Measurements from ENCODE around the gene EPAS1. TPM values are rescaled to one million over a fixed set of nuclear protein-coding genes. Genes with fewer than 3 reads are reported as not detected.

EPAS1 gene
- total RNA-seq, 1 donor from 2014 or later, result 31.5 TPM

DNA sequence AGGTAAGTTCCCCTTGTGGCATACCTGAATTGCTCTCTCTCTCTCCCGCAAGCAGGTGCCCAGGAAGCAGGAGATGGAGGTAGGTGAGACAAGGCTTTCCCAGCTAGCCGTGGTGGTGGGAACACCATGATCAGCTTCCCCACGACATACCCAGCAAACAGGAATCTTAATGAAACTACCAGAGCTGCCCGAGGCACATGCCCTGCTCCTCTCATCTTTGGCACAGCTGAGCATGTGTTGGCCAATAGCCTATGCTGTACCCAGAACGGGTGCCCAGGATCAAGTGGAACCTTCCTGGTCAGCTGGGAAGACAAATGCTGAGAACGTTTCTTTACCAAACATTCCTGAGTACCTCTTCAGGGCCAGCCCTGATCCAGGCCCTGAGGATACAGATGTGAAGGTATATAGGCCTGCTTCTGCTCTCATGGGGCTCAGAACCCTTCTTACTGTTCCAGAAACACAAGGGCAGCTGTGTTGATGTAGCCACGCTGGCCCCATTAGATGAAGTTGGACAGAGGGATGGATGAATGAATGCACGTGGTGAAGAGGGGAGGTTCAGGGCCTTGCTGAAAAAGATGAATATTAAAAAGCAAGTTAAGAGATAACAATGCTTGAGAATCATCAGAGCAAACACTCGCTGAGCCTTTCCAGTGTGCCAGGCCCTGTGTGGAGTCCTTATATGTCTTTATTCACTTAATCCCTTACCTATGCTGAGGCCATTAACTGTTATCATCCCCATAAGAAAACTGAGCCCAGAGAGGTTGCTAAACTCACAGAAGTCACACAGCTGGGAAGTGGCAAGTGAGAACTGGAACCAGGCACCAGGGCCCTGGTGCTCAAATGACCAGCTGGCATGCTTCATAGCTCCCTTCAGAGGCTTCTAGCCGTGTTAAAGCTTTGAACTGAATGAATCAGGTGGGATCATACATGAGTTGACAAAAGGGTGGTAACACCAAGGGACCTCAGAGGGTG is 113.4 kb downstream of the EPAS1 start:
- DNase-seq, result no peak

DNA sequence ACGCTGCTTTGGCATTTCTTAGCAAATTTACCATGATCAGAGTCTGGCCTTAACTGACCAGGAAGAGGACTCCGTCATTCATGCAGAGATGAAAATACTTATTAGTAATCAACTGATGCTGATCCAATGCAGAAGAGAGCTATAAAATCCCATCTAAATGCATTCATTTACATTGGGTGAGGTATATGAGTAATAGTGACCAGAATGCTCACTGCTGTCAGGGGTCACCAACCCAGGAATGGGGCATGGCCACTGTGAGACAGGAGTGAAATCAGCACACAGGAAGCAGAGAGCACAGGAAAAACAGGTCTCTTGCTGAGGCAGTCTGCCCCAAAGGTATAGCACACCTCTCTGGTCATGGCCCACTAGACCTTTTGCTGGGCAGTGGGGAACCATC is 114.0 kb downstream of the EPAS1 start:
- no peak for DNase-seq

DNA sequence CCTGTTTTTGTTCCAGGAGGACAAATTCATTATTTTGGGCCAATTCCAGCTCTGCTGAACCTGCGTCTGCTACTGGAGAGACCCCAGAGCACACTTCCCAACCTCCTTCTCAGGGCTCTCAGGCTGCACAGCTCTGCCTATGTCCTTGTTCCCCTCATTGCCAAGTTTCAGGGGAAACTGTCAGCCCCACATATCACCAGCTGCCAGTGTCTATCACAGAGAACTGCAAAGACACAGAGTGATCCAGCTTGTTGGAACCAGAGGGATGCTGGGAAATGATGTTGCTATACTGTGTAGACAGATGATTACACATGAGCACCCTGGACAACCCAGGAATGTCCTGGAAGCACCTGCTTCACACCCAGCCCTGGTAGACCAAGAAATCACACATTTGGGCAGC is 114.8 kb downstream of the EPAS1 start:
- no peak for DNase-seq

DNA sequence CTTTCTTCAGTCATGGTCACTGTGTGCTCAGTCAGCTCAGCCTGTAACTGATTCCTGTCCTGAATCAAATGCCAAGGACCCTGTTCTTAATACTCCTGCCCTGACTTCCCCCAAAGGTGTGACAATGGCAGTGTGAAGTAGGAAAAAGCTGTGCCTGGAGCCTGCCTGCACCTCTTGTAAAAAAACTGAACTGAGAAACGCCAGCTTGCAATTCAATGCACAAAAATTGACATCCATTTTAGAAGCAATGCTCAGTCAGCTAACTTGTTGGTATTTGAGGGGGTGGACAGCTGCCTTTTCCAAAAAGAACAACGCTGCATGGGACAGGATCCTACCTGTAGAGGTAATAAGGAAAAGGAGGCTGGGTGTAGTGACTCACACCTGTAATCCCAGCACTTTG is 115.9 kb downstream of the EPAS1 start:
- no peak for DNase-seq

DNA sequence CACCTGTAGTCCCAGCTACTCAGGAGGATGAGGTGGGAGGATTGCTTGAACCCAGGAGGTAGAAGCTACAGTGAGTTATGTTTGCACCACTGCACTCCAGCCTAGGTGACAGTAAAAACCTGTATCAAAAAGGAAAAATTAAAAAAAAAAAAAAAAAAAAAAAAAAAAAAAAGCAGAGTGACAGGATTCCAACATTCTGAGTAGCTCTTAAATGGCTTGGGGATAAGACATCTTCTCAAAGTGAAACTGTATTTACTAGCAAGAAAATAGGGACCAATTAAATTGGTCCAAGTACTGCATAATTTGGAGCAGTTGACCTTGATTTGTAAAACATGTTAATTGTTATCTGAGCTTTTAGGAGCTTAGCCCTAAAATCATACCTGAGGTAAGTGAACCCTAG is 116.4 kb downstream of the EPAS1 start:
- DNase-seq, result no peak

DNA sequence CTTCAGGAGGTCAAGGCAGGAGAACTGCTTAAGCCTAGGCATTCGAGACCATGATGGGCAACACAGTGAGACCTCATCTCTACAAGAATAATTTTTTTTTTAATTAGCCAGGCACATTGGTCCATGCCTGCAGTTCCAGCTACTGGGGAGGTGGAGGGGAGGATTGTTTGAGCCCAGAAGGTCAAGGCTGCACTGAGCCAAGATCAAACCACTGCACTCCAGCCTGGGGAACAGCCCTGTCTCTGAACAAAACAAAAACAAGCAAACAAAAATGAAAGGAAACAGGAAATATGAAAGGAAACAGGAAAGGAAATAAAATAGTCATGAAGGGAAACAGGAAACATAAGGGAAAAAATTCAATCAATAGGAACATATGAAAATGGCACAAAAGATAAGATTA is 117.5 kb downstream of the EPAS1 start:
- DNase-seq, result no peak

DNA sequence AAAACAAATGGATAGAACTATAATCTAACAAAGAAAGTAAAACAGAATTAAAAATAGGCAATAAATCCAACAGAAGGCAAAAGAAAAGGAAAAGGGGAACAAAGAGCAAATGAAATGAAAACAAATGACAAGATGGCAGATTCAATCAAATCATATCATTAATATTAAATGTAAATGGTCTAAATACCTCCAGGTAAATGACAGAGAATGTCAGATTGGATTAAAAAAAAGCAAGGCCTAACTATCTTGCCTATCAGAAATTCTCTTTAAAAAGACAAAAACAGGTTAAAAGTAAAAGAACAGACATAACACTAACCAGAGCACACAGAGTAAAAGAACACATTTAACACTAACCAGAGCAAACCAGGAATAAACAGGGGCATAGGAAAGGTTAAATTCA is 119.1 kb downstream of the EPAS1 start:
- no peak for DNase-seq

DNA sequence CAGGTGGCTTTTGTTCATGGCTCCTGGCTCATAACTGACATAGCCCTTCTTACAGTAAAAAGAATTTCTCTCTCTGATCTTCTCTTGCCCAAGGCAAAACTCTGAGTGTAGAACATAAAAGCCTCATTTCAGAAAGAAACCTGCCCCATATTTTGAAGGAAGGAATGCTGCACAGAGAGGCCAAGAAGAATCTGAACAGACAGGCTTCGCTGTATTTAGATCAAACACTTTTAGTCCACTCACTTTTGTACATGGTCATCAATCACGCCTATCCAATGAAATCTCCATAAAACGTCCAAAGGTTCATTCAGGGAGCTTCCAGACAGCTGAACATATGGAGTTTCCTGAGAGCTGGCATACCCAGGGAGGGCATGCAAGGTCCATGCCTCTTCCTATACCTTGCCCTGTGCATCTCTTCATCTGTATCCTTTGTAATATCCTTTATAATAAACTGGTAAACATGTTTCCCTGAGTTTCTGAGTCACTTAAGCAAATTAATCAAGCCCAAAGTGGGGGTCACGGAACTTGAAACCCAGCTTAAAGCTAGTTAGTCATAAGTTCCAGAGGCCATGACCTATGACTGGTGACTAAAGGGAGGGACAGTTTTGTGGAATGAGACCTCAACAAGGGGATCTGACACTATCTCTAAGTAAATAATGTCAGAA is 119.7 kb downstream of the EPAS1 start:
- no peak for DNase-seq

DNA sequence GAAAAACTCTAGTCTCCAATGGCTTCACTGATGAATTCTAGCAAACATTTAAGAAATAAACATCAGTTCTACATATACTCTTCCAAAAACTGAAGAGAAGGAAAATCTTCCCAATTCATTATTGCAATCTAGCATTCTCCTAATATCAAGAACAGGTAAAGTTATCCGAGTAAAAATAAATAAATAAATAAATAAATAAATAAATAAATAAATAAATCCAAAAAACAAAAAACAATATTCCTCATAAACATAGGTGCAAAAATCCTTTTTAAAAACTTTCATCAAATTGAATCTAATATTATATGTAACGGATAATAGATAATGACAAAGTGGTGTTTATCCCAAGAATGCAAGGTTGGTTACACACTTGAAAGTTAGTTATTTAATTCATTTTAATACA is 123.7 kb downstream of the EPAS1 start:
- DNase-seq, result no peak

DNA sequence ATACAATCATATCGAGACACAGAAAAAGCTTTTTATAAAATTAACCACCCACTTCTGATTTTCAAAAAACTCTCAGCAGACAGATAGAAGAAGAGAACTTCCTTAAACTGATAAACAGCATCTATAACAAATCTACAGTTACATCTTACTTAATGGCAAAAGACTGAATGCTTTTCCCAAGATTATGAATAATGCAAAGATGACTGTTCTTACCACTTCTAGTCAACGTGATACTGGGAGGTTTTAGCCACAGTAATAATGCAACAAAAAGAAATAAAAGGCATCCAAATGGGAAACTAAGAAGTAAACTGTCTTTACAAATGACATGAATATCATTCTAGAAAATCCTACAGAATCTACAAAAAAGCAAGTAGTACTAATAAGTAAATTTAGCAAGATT is 124.2 kb downstream of the EPAS1 start:
- no peak for DNase-seq

DNA sequence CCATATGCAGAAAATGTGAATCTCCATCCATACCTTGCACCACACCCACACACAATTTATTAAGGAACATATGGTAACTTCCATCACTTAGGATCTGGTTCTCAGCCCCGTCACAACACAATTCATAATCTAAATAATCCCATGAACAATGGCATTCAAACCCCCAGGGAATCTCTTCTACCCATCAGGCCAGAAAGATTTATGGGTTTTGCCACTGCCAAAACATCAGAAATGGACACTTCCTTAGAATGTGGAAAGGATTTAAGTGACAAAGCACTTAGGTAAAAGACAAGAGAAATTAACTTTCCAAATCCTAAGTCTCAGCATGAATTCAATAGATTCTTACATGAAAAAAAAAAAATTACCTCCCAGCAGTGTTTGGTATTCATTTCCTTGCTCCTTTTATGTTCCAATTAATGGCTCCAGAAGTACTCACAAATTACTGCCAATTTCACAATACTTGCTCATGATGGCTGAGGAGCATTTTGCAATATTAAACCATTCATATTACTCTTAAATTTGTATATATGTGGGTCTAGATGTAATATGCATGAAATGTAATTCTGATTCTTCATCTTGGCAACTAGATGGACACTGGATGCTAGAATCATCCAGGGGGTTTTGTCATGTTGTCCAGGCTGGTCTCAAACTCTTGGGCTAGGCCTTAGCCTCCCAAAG is 125.6 kb downstream of the EPAS1 start:
- DNase-seq, result no peak

DNA sequence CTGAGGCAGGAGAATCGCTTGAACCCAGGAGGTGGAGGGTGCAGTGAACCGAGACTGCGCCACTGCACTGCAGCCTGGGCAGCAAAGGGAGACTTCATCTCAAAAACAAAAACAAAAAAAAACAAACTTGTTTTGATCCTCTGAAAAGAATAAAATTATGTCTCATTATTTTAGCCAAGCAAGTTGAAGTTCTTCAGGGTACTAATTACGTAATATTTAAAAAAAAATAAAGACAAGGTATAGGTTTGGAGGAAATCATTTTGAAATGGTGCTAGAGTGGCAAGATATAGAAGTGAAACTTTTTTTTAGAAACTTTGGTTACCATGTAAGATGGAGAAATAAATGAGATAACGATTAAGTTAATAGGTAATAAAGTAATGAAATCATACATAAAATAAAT is 127.7 kb downstream of the EPAS1 start:
- DNase-seq, result no peak

DNA sequence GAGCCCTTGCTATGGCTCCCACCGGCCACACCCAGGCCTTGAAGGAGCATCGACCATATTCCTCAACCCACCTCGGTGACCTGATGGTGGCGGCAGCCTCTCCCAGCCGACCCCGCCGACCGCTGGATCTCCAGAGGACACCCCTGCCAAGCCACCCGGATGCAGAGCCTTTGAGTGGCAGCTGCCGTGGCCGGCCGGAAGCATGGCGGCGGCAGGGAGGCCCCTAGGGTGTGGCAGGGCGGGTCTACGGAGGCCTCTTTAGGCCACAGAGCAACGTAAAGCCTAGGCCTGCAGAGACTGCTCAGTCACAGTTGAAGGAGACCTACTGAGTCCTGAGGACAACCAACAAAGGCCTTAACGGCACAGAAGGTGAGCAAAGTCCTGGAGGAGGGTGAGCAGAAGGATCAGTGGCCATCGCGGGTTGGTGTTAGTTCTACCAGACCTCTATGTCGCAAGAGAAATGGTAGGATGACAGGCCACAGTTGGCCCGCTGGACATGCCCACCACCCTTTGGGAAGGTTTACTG is 131.8 kb downstream of the EPAS1 start:
- no peak for DNase-seq

DNA sequence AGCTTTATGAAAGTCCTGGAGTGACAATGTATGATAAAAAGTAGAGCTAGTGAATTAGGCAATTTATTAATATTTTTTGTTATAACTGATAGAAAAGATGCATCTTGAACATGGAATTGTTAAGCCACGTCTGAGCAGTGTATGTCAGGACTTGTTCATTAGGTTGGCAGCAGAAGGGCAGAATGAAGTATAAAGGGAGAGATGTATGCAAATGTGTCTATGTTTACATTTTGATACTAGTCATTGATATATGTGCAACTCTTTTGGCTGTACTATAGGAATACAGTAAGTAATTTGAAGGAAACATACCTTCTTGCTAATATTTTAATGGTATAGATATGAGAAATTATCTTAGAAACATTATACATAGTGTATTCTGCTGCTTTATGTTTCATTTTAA is 133.2 kb downstream of the EPAS1 start:
- no peak for DNase-seq

DNA sequence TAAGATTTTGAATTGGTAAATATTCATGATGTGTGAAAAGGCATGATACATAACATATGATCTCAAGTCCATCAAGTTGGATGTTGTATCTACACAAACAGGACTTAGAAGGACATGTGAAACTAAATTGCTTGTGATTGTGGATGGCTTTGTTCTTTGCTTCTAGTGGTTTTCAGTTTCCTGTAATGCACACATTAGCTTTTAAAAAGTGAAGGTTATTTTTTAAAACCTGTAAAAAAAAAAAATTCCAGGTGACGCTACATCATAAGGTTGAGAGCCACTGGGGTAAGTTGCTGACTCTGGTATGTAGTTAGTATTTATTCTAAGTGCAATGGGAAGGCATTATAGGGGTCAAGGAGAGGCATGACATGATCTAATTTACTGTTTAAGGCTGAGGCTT is 133.8 kb downstream of the EPAS1 start:
- no peak for DNase-seq

DNA sequence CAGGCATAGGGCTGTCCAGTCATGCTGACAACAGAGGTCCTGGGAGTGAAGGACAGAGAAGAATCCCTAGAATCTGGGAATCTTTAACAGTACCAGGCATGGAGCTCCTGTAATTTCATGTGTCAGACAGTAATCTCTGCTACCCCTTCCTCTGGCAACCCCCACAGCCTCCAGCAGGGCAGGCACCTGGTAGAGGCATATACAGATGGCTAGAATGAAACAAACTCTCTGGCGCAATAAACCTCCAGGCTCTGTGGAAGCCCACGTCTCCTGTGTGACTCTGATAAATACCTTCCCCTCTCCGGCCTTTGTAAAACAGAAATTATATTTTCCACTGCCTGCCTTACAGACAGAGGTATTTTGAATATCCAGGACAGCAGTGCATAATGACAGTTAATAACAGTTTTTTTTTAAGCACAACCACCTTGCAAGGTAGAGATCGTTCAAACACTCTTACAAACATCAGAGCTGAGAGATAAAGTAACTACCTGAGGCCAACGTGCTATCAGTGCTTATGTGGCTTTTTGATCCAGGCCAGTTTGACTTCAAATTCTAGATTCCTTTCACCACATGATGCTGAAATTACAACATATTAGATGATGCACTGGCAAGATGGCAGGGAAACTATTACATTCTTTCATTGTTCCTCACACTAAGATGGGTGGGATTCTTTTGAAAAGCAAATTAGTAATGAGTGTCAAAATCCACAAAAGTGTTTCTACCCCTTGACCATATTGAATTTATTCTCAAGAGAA is 134.5 kb downstream of the EPAS1 start:
- no peak for DNase-seq

DNA sequence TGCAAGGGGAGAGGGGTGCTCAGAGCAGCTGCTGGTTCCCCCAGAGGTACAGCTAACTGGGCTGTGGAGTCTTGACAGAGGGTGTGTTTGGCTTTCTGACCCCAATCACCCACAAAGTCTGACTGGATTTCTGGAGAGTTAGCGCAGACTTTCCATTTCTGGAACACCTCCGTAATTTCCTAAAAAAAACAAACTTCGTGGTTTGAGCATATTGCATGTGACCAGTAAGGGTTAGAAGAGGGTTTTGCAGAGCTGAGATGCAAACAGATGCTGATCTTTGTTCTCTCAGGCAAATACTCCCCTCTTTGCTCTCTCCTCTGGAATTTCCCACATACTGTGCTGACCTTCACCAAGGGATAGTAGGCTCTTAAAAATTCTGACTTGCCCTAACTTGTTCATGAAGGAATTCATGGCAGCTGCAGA is 137.7 kb downstream of the EPAS1 start:
- no peak for DNase-seq

DNA sequence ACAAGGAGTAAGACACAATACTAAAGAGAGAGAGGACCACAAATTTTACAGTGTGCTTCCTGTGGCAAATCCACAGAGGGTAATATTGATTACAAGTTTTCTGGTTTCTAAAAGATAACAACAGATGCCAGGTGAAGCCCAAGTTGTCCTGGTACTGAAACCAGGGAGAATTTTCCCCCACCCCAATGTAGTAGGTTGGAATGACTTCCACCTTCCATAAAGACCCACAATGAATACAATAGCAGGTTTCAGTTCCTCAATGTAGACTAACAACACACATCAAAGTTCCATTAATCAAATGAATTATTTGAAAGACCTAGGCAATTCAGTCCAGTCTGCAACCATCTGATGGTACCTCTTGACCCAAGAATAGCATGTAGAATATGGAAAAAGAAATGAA is 138.1 kb downstream of the EPAS1 start:
- no peak for DNase-seq

DNA sequence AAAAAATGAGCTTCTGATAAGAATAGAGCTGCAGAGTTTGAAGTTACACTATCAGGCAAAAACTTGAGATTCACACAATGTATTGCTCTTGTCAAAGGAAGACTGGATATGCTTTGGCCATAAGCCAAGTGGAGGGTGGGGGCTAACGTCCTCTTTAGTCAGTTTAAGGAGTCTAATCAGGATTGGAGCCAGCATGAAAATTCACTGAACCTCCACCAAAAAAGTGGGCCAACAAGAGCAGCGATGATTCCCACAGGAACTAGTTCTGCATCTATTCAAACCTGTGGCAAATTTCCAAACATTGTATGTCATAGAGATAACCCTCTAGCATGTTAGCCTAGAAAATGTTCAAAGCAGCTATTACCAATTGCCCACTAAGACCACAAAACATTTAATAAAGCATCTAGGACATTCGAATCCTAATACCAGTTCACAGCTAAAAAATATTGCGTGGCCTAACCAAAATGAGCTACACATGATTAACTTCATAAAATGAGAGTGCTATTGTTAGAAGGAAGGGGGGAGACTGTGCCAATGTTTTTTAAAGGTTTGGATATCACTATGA is 138.7 kb downstream of the EPAS1 start:
- DNase-seq, result no peak

All from skin of body (tissue), 2 donors.